ENCODE measurements around the gene IZUMO4.
"Not testable (repeated sequence)": the region's sequence is repeated elsewhere in the genome, so short reads cannot be mapped to it uniquely, and the experiment has no call there.

Gene IZUMO4

GRCh38 chr19:2080336-2080988 lies 16.3 kb upstream of the IZUMO4 start:
- in situ Hi-C loops (cut with MboI; ENCODE audit: low sequenced_read_pairs): no loop called here

- in situ Hi-C loops (cut with MboI; ENCODE audit: low sequenced_read_pairs): no loop called here
These were observed 14.6 kb upstream of the IZUMO4 start for GRCh38 chr19:2081873-2082810.

GRCh38 chr19:2083174-2083854 lies 13.4 kb upstream of the IZUMO4 start:
- in situ Hi-C loops (cut with MboI; ENCODE audit: low sequenced_read_pairs): no loop called here

GRCh38 chr19:2084993-2085720 lies 11.6 kb upstream of the IZUMO4 start:
- in situ Hi-C loops (cut with MboI; ENCODE audit: low sequenced_read_pairs): no loop called here

GRCh38 chr19:2086695-2087620 lies 9.8 kb upstream of the IZUMO4 start:
- in situ Hi-C loops (cut with MboI; ENCODE audit: low sequenced_read_pairs): not testable (repeated sequence)

GRCh38 chr19:2087621-2088100 lies 9.1 kb upstream of the IZUMO4 start:
- in situ Hi-C loops (cut with MboI; ENCODE audit: low sequenced_read_pairs): no loop called here

GRCh38 chr19:2089001-2089711 lies 7.6 kb upstream of the IZUMO4 start:
- in situ Hi-C loops (cut with MboI; ENCODE audit: low sequenced_read_pairs): no loop called here

- in situ Hi-C loops (cut with MboI; ENCODE audit: low sequenced_read_pairs): no loop called here
These were observed 7.0 kb upstream of the IZUMO4 start for GRCh38 chr19:2089727-2090053.

- in situ Hi-C loops (cut with MboI; ENCODE audit: low sequenced_read_pairs): not testable (repeated sequence)
These were observed 4.7 kb upstream of the IZUMO4 start for GRCh38 chr19:2091926-2092525.

GRCh38 chr19:2096034-2096479 lies 658 bp upstream of the IZUMO4 start, which contains the start of gene MOB3A:
MOB3A (minus strand) TSS chr19:2096326; CDS start chr19:2078560, 17,766 bp downstream.
- in situ Hi-C loops (cut with MboI; ENCODE audit: low sequenced_read_pairs): no loop called here

GRCh38 chr19:2097203-2097885 lies 629 bp downstream of the IZUMO4 start:
- in situ Hi-C loops (cut with MboI; ENCODE audit: low sequenced_read_pairs): no loop called here

GRCh38 chr19:2097886-2098327 lies 1.2 kb downstream of the IZUMO4 start:
- in situ Hi-C loops (cut with MboI; ENCODE audit: low sequenced_read_pairs): no loop called here

GRCh38 chr19:2099054-2099501 lies 2.4 kb downstream of the IZUMO4 start:
- in situ Hi-C loops (cut with MboI; ENCODE audit: low sequenced_read_pairs): no loop called here

- in situ Hi-C loops (cut with MboI; ENCODE audit: low sequenced_read_pairs): no loop called here
These were observed 3.4 kb downstream of the IZUMO4 start for GRCh38 chr19:2099937-2100718.

- in situ Hi-C loops (cut with MboI; ENCODE audit: low sequenced_read_pairs): no loop called here
These were observed 4.0 kb downstream of the IZUMO4 start for GRCh38 chr19:2100719-2101061.

- in situ Hi-C loops (cut with MboI; ENCODE audit: low sequenced_read_pairs): no loop called here
These were observed 5.0 kb downstream of the IZUMO4 start for GRCh38 chr19:2101417-2102335.

Data from HL-60/S4 treated with retinoic acid at 250 ng/mL for 4 days and 3 days (cell line).